ENCODE results near the gene AXIN1.

Gene AXIN1, protein sequence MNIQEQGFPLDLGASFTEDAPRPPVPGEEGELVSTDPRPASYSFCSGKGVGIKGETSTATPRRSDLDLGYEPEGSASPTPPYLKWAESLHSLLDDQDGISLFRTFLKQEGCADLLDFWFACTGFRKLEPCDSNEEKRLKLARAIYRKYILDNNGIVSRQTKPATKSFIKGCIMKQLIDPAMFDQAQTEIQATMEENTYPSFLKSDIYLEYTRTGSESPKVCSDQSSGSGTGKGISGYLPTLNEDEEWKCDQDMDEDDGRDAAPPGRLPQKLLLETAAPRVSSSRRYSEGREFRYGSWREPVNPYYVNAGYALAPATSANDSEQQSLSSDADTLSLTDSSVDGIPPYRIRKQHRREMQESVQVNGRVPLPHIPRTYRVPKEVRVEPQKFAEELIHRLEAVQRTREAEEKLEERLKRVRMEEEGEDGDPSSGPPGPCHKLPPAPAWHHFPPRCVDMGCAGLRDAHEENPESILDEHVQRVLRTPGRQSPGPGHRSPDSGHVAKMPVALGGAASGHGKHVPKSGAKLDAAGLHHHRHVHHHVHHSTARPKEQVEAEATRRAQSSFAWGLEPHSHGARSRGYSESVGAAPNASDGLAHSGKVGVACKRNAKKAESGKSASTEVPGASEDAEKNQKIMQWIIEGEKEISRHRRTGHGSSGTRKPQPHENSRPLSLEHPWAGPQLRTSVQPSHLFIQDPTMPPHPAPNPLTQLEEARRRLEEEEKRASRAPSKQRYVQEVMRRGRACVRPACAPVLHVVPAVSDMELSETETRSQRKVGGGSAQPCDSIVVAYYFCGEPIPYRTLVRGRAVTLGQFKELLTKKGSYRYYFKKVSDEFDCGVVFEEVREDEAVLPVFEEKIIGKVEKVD

DNA sequence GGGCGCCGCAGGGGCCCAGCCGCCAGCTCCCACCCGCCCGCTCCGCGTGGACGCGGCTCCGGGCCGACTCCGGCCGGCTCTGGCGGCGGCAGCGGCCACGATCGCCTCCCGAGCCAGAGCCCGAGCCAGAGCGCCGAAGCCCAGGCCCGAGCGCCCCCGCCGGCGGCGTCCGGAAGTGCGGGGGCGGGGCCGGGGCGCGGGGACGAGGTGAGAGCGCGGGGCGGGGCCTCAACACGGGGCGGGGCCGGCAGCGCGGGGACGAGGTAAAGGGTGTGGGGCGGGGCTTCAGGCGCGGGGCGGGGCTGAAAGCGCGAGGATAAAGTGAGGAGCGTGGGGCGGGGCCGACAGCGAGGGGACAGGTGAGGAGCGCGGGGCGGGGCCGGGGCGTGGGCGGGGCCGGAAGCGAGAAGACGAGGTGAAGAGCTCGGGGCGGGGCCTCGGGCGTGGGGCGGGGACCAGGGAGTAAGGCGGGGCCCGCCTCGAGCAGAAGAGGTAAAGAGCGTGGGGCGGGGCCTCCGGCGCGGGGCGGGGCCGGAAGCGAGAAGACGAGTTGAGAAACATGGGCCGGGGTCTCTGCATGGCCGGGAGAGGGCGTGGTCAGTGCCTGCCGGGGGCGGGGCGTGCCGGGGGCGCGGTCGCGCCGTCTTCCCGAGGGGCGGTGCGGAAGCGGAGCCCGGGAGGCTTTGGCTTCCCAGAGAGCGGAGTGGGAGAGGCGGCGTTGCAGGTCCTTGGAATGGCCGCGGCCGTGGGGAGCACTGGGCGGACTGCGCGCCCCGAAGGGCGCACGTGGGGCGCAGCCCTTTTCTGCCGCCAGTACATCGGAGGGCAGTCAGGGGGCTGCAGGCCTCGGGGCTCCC, at the start of gene AXIN1:
TSS of gene AXIN1 (minus strand) at position 177 of the 857 bp plus-strand sequence. CDS start 5,698 bp downstream, outside the sequence.
- Histone ChIP-seq H3K4me1 (ENCODE audit: control insufficient read depth, insufficient read depth, low read length) (peaks cover 5% of the 10 kb centered on the region), H3K36me3 (ENCODE audit: control insufficient read depth, insufficient read depth, low read length) (no peaks in the 10 kb centered on the region), H3K27me3 (ENCODE audit: control insufficient read depth, insufficient read depth, low read length) (no peaks in the 10 kb centered on the region), H3K9me3 (ENCODE audit: control insufficient read depth, low read length) (no peaks in the 10 kb centered on the region), H3K9ac (ENCODE audit: low read length) (peak within 1 kb of the TSS; percentile 59), H3K4me3 (ENCODE audit: low read length) (peak within 1 kb of the TSS; percentile 4)

DNA sequence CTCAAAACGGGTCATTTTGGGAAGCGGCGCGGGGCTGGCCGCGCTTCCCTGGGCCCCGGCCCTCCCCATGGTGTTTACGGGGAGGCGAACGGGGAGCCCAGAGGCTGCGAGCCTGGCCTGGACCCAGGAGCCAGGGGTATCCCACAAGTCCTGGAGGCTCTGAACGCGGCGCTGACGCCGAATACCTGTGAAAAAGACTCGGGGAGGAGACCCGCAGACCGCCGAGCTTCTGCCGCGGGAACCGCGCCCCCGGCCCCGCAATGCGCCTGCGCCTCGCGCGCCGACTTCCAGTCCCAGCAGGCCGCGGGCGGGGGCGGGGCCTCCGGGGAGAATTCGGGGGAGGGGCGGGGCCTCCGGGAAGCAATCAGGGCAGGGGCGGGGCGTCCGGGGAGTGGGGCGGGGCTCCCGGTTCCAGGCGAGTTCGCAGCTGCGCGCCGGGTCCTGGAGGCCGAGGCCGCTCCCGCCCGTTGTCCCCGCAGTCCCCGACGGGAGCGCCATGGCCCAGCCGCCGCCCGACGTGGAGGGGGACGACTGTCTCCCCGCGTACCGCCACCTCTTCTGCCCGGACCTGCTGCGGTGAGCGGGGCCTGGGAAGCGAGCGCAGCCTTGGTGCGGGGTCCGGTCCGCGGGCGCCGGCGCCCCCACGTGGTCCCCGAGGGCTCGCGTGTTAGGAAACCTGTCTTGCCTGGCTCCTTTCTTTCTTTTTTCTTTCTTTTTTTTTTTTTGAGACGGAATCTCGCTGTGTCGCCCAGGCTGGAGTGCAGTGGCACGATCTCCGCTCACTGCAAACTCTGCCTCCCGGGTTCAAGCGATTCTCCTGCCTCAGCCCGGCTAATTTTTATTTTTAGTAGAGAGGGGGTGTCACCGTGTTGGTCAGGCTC, 49.2 kb upstream of the AXIN1 start, which contains the start of gene DECR2:
TSS of gene DECR2 (plus strand) at position 418 of the 881 bp plus-strand sequence. CDS start at position 497, 79 bp downstream.
- Histone ChIP-seq H3K27me3 (ENCODE audit: control insufficient read depth, insufficient read depth, low read length) (no peaks in the 10 kb centered on the region), H3K4me1 (ENCODE audit: control insufficient read depth, insufficient read depth, low read length) (peaks cover 15% of the 10 kb centered on the region), H3K9me3 (ENCODE audit: control insufficient read depth, low read length) (no peaks in the 10 kb centered on the region), H3K36me3 (ENCODE audit: control insufficient read depth, insufficient read depth, low read length) (no peaks in the 10 kb centered on the region), H3K9ac (ENCODE audit: low read length) (peak within 1 kb of the TSS; percentile 81), H3K4me3 (ENCODE audit: low read length) (peak within 1 kb of the TSS; percentile 36)

DNA sequence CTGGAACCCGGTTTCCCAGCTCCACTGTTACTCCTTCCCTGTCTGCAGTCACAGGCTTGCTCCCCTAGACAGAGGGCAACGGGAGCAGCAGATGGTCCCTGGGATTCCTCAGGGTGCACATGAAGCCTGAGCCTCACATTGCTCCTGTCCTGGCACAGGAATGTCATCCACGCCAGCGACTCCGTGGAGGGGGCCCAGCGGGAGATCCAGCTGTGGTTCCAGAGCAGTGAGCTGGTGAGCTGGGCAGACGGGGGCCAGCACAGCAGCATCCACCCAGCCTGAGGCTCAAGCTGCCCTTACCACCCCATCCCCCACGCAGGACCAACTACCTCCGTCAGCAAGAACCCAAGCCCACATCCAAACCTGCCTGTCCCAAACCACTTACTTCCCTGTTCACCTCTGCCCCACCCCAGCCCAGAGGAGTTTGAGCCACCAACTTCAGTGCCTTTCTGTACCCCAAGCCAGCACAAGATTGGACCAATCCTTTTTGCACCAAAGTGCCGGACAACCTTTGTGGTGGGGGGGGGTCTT, 47.6 kb upstream of the AXIN1 start:
- H3K27me3 ChIP-seq (ENCODE audit: control insufficient read depth, insufficient read depth, low read length): no peaks in the 10 kb centered on the region
- H3K4me3 ChIP-seq (ENCODE audit: low read length): no peak overlapping the region
- H3K9ac ChIP-seq (ENCODE audit: low read length): peak overlapping the region; percentile 81
- no peaks in the 10 kb centered on the region for H3K9me3 ChIP-seq (ENCODE audit: control insufficient read depth, low read length)
- peaks cover 15% of the 10 kb centered on the region for H3K4me1 ChIP-seq (ENCODE audit: control insufficient read depth, insufficient read depth, low read length)
- no peaks in the 10 kb centered on the region for H3K36me3 ChIP-seq (ENCODE audit: control insufficient read depth, insufficient read depth, low read length)

DNA sequence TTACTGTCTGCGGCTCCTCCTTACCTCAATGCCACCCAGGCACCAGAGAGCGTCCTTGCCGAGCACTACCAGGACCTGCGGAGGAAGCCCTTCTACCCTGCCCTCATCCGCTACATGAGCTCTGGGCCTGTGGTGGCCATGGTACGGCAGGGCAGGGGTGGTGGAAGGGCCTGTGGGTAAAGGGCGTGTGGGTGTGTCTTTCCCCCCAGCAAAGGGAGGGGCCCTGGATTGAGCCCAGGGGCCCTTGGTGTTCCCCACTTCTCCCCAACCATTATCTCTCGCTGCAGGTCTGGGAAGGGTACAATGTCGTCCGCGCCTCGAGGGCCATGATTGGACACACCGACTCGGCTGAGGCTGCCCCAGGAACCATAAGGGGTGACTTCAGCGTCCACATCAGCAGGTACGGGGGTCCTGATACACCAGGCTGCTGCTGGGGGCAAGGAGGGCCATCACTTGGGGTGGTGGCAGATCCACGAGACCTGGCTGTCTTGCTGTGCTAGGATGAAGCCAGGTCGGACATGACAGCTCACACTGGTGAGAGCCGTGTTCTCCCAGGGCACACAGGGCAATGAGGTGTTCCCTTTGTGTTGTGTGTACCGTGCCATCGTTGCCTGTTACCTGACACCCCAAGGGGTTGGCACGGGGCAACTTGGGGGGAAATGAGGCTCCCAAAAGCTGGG, 47.0 kb upstream of the AXIN1 start:
- Histone ChIP-seq H3K27me3 (ENCODE audit: control insufficient read depth, insufficient read depth, low read length) (no peaks in the 10 kb centered on the region), H3K9ac (ENCODE audit: low read length) (no peak overlapping the region), H3K9me3 (ENCODE audit: control insufficient read depth, low read length) (no peaks in the 10 kb centered on the region), H3K4me1 (ENCODE audit: control insufficient read depth, insufficient read depth, low read length) (peaks cover 15% of the 10 kb centered on the region), H3K36me3 (ENCODE audit: control insufficient read depth, insufficient read depth, low read length) (no peaks in the 10 kb centered on the region), H3K4me3 (ENCODE audit: low read length) (no peak overlapping the region)

DNA sequence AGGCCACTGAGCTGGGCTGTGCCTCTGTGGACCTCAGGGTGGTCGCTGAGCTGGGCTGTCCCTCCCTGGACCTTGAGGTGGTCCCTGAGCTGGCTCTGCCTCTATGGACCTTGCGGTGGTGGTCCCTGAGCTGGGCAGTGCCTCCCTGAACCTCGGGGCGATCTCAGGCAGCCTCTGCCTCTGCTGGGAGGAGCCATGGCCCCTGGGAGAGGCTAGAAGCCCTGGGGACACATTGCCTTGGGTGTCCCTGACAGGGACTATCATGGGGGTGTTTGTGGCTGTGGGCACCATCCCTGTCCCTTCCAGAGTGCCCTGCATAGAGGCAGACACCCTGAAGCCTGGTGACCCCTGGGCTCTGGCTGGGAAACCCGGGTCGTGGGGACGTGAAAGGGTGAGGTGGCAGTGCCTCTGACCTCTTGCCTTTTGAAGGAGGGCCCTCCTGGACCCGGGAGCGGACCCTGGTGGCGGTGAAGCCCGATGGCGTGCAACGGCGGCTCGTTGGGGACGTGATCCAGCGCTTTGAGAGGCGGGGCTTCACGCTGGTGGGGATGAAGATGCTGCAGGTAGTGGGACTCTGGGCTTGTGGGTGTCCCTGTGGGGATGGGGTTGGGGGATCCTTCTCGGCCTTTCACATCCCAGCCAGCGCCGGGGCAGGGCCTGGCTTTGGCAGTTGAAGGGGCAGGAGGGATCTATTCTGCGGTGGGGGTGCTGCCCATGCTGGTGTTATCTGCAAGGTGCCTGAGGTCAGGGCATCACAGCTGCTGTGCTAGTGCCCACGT, 46.2 kb upstream of the AXIN1 start:
- Histone ChIP-seq H3K9ac (ENCODE audit: low read length) (peak overlapping the region; percentile 28), H3K36me3 (ENCODE audit: control insufficient read depth, insufficient read depth, low read length) (no peaks in the 10 kb centered on the region), H3K4me1 (ENCODE audit: control insufficient read depth, insufficient read depth, low read length) (peaks cover 15% of the 10 kb centered on the region), H3K27me3 (ENCODE audit: control insufficient read depth, insufficient read depth, low read length) (no peaks in the 10 kb centered on the region), H3K9me3 (ENCODE audit: control insufficient read depth, low read length) (no peaks in the 10 kb centered on the region), H3K4me3 (ENCODE audit: low read length) (no peak overlapping the region)

DNA sequence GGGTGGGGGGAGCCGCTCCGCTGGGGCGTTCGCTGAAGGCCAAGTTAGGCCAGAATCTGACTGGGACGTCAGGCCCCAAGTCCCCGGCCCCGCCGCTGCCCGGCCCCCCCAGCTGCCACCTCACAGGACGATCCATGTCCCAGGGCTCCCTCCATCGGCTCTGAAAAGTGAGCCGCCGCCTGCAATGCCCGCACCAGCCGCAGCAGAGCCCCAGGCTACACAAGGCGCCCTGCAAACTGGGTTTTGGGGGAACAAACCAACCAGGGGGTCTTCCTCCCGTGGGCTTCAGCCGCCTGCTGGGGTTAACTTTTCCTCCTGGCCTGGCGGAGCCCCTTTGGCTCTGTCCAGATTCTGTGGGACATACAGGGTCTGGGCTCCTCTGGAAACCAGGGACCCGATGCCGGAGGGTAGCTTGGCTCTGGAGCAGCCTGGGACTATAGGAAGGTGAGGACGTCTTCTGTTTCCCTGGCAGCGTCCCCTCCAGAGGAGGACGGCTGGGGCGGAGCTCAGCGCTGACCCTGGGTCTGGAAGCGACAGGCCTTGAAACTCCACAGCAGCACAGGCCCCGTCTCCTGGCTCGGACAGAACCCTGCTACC, 45.3 kb upstream of the AXIN1 start:
- no peak overlapping the region for H3K4me3 ChIP-seq (ENCODE audit: low read length)
- H3K9ac ChIP-seq (ENCODE audit: low read length): peak overlapping the region; percentile 28
- H3K9me3 ChIP-seq (ENCODE audit: control insufficient read depth, low read length): no peaks in the 10 kb centered on the region
- H3K36me3 ChIP-seq (ENCODE audit: control insufficient read depth, insufficient read depth, low read length): no peaks in the 10 kb centered on the region
- H3K27me3 ChIP-seq (ENCODE audit: control insufficient read depth, insufficient read depth, low read length): no peaks in the 10 kb centered on the region
- H3K4me1 ChIP-seq (ENCODE audit: control insufficient read depth, insufficient read depth, low read length): peaks cover 15% of the 10 kb centered on the region

DNA sequence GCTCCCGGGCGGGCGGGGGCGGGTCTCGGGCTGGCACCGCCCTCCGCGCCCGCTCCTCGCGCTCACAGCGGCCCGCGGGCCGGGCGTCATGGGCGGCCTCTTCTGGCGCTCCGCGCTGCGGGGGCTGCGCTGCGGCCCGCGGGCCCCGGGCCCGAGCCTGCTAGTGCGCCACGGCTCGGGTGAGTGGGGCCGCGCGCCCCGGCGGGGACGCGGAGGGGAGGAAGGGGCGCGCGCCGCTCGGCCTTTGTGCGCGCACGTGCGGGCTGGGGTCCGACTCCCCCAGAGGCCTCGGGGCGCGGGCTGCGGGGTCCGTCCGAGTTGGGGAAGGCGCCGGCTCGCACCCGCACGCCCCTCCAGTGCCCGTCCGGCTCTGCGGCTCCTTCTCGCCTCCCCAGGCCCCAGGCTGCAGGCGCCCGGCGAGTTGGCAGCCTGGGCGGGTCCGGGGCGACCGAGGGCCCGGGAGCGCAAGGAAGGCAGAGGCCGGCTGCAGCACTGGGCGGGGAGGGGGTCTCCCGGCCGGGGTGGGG, 44.7 kb upstream of the AXIN1 start, which contains the start of gene NME4:
TSS of gene NME4 (plus strand) at position 65 of the 527 bp plus-strand sequence. CDS start at position 89, 24 bp downstream.
- H3K9me3 ChIP-seq (ENCODE audit: control insufficient read depth, low read length): no peaks in the 10 kb centered on the region
- peaks cover 10% of the 10 kb centered on the region for H3K4me1 ChIP-seq (ENCODE audit: control insufficient read depth, insufficient read depth, low read length)
- no peaks in the 10 kb centered on the region for H3K27me3 ChIP-seq (ENCODE audit: control insufficient read depth, insufficient read depth, low read length)
- H3K36me3 ChIP-seq (ENCODE audit: control insufficient read depth, insufficient read depth, low read length): no peaks in the 10 kb centered on the region
- peak within 1 kb of the TSS; percentile 28 for H3K9ac ChIP-seq (ENCODE audit: low read length)
- no peak within 1 kb of the TSS for H3K4me3 ChIP-seq (ENCODE audit: low read length)

DNA sequence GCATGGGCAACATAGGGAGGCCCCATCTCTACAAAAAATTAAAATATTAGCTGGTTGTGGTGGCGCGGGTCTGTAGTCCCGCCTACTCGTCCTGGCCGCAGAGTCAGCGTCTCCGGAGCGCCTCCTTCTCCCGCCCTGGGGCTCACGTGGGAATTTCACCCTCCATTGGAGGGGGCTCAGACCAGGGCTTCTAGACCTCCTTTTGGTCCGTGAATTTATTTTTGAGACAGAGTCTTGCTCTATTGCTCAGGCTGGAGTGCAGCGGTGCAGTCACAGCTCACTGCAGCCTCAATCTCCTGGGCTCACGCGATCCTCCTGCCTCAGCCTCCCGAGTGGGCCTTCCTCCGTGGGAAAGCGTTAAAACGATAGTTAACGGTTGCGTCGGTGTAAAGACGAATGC, 44.1 kb upstream of the AXIN1 start:
- H3K4me3 ChIP-seq (ENCODE audit: low read length): no peak overlapping the region
- no peaks in the 10 kb centered on the region for H3K36me3 ChIP-seq (ENCODE audit: control insufficient read depth, insufficient read depth, low read length)
- no peaks in the 10 kb centered on the region for H3K27me3 ChIP-seq (ENCODE audit: control insufficient read depth, insufficient read depth, low read length)
- H3K9ac ChIP-seq (ENCODE audit: low read length): no peak overlapping the region
- H3K9me3 ChIP-seq (ENCODE audit: control insufficient read depth, low read length): no peaks in the 10 kb centered on the region
- peaks cover 9% of the 10 kb centered on the region for H3K4me1 ChIP-seq (ENCODE audit: control insufficient read depth, insufficient read depth, low read length)

DNA sequence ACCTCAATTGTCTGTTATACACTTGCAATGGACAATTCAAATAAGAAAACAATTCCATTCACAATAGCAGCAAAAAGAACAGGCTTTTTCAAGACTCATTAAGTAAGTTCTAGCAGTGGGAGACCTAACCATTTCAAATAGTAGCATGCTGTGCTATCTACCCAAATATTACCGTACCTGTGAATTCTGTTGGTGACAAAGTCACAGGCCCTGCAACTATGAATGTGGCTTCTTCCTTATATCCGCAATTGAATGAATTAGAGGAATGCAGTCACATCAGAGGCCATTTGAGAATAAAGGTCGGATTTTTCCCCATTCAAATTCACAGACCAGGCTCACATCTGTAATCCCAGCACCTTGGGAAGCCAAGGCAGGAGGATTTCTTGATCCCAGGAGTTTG, 43.7 kb upstream of the AXIN1 start:
- Histone ChIP-seq H3K4me1 (ENCODE audit: control insufficient read depth, insufficient read depth, low read length) (peaks cover 9% of the 10 kb centered on the region), H3K27me3 (ENCODE audit: control insufficient read depth, insufficient read depth, low read length) (no peaks in the 10 kb centered on the region), H3K4me3 (ENCODE audit: low read length) (no peak overlapping the region), H3K9me3 (ENCODE audit: control insufficient read depth, low read length) (no peaks in the 10 kb centered on the region), H3K9ac (ENCODE audit: low read length) (no peak overlapping the region), H3K36me3 (ENCODE audit: control insufficient read depth, insufficient read depth, low read length) (no peaks in the 10 kb centered on the region)

Measured in mucosa of stomach (tissue), 1 donor.